H9 (cell line): ENCODE results near the gene TRIM69. TPM values are rescaled to one million over a fixed set of nuclear protein-coding genes. Genes with fewer than 3 reads are reported as not detected.

Experiments
- DNase-seq: peaks from one replicate; pipeline ENCODE4 v3.0.0-alpha.2; 2017
- H2AFZ ChIP-seq: one replicate; pipeline ENCODE4 v1.6.1; 2013; ENCODE audit warnings: mild to moderate bottlenecking, low read length, control low read depth, moderate library complexity
- H2AK5ac ChIP-seq: 2 replicates; pipeline ENCODE4 v1.6.1; 2013; ENCODE audit warnings: low read length, control low read depth, mixed read lengths; ENCODE audit not compliant: insufficient read length
- H2BK120ac ChIP-seq: one replicate; pipeline ENCODE4 v1.6.1; 2013; ENCODE audit warnings: low read depth, mild to moderate bottlenecking, low read length, control low read depth, inconsistent platforms; ENCODE audit not compliant: poor library complexity, severe bottlenecking
- H2BK12ac ChIP-seq: 2 replicates; pipeline ENCODE4 v1.6.1; 2013; ENCODE audit warnings: low read length, control low read depth, mixed read lengths, low read depth; ENCODE audit not compliant: insufficient read length
- H2BK15ac ChIP-seq: 2 replicates; pipeline ENCODE4 v1.6.1; 2013; ENCODE audit warnings: low read depth, low read length, control low read depth
- H2BK20ac ChIP-seq: one replicate; pipeline ENCODE4 v1.6.1; 2013; ENCODE audit warnings: low read depth, mild to moderate bottlenecking, low read length, control low read depth, inconsistent platforms; ENCODE audit not compliant: poor library complexity, severe bottlenecking
- H2BK5ac ChIP-seq: 2 replicates; pipeline ENCODE4 v1.6.1; 2013; ENCODE audit warnings: low read length, control low read depth, mixed read lengths; ENCODE audit not compliant: insufficient read length
- H3K14ac ChIP-seq: 2 replicates; pipeline ENCODE4 v1.6.1; 2013; ENCODE audit warnings: low read length, control low read depth; ENCODE audit not compliant: insufficient read depth
- H3K18ac ChIP-seq: 2 replicates; pipeline ENCODE4 v1.6.1; 2013; ENCODE audit warnings: low read depth, mild to moderate bottlenecking, mixed read lengths, low read length, control low read depth; ENCODE audit not compliant: insufficient read length
- H3K23ac ChIP-seq: 2 replicates; pipeline ENCODE4 v1.6.1; 2013; ENCODE audit warnings: low read length, control low read depth, mixed read lengths, low read depth; ENCODE audit not compliant: insufficient read length
- H3K23me2 ChIP-seq: 2 replicates; pipeline ENCODE4 v1.6.1; 2013; ENCODE audit warnings: low read depth, mild to moderate bottlenecking, mixed read lengths, low read length, control low read depth; ENCODE audit not compliant: insufficient read length, poor library complexity, severe bottlenecking
- H3K27ac ChIP-seq: 2 replicates; pipeline ENCODE4 v1.5.1; 2013; ENCODE audit warnings: low read length, control low read depth, mixed read lengths, low read depth; ENCODE audit not compliant: insufficient read length
- H3K27me3 ChIP-seq: 2 replicates; pipeline ENCODE4 v1.6.1; 2013; ENCODE audit warnings: low read length, control low read depth, inconsistent platforms; ENCODE audit not compliant: insufficient read depth
- H3K4ac ChIP-seq: 2 replicates; pipeline ENCODE4 v1.6.1; 2013; ENCODE audit warnings: low read depth, mild to moderate bottlenecking, control low read depth, inconsistent platforms, low read length, moderate library complexity
- H3K4me1 ChIP-seq: 2 replicates; pipeline ENCODE4 v1.6.1; 2013; ENCODE audit warnings: low read length, control low read depth, inconsistent platforms; ENCODE audit not compliant: insufficient read depth
- H3K4me2 ChIP-seq: 2 replicates; pipeline ENCODE4 v1.6.1; 2013; ENCODE audit warnings: low read length, control low read depth, mixed read lengths; ENCODE audit not compliant: insufficient read length, insufficient read depth
- H3K56ac ChIP-seq: 2 replicates; pipeline ENCODE4 v1.6.1; 2013; ENCODE audit warnings: low read depth, mild to moderate bottlenecking, mixed read lengths, low read length, control low read depth; ENCODE audit not compliant: insufficient read length
- H3K79me1 ChIP-seq: 2 replicates; pipeline ENCODE4 v1.6.1; 2013; ENCODE audit warnings: low read depth, mild to moderate bottlenecking, moderate library complexity, low read length, control low read depth, inconsistent platforms; ENCODE audit not compliant: insufficient read depth, poor library complexity, severe bottlenecking
- H3K79me2 ChIP-seq: 2 replicates; pipeline ENCODE4 v1.6.1; 2013; ENCODE audit warnings: low read length, control low read depth, inconsistent platforms; ENCODE audit not compliant: insufficient read depth
- H3K9ac ChIP-seq: 2 replicates; pipeline ENCODE4 v1.6.1; 2013; ENCODE audit warnings: low read length, control low read depth, mixed read lengths; ENCODE audit not compliant: insufficient read length; ENCODE audit errors: extremely low read depth
- H3K9me3 ChIP-seq: one replicate; pipeline ENCODE4 v1.6.1; 2013; ENCODE audit warnings: low read depth, low read length, inconsistent platforms; ENCODE audit not compliant: control insufficient read depth
- H3T11ph ChIP-seq: one replicate; pipeline ENCODE4 v1.6.1; 2013; ENCODE audit warnings: mild to moderate bottlenecking, low read length, control low read depth, inconsistent platforms
- H4K20me1 ChIP-seq: one replicate; pipeline ENCODE4 v1.6.1; 2013; ENCODE audit not compliant: control insufficient read depth, insufficient read length, insufficient read depth
- H4K5ac ChIP-seq: 2 replicates; pipeline ENCODE4 v1.6.1; 2013; ENCODE audit warnings: low read depth, mild to moderate bottlenecking, mixed read lengths, low read length, control low read depth; ENCODE audit not compliant: insufficient read length
- H4K8ac ChIP-seq: replicated peaks from 2 replicates; pipeline ENCODE4 v1.6.1; 2013; ENCODE audit warnings: low read length, control low read depth, mixed read lengths, low read depth; ENCODE audit not compliant: insufficient read length
- H4K91ac ChIP-seq: 2 replicates; pipeline ENCODE4 v1.6.1; 2013; ENCODE audit warnings: low read depth, mild to moderate bottlenecking, moderate library complexity, mixed read lengths, low read length, control low read depth; ENCODE audit not compliant: insufficient read length
- H3K27ac Mint-ChIP-seq, 3 experiments: 2 replicates in 2 of 3; 3 replicates in 1 of 3; pipeline ENCODE4 v1.8.0; 2020 to 2021; ENCODE audit warnings: mixed read lengths in 3 of 3, mild to moderate bottlenecking in 1 of 3, moderate library complexity in 1 of 3
- H3K27me3 Mint-ChIP-seq: 2 replicates; pipeline ENCODE4 v1.8.0; 2021; ENCODE audit warnings: low read depth, mild to moderate bottlenecking, moderate library complexity, mixed read lengths
- H3K36me3 Mint-ChIP-seq, 3 experiments: 2 replicates in 2 of 3; 3 replicates in 1 of 3; pipeline ENCODE4 v1.8.0; 2020 to 2021; ENCODE audit warnings: low read depth in 3 of 3, mixed read lengths in 3 of 3; ENCODE audit not compliant: insufficient read depth in 1 of 3
- H3K4me1 Mint-ChIP-seq, 2 experiments: 2 replicates each; pipeline ENCODE4 v1.8.0; 2020; ENCODE audit warnings: mixed read lengths in 2 of 2
- H3K4me3 Mint-ChIP-seq, 2 experiments: 2 replicates in 1 of 2; 3 replicates in 1 of 2; pipeline ENCODE4 v1.8.0; 2020 to 2021; ENCODE audit warnings: mild to moderate bottlenecking in 2 of 2, mixed read lengths in 2 of 2, moderate library complexity in 1 of 2
- H3K9me3 Mint-ChIP-seq, 2 experiments: 2 replicates in 1 of 2; 3 replicates in 1 of 2; pipeline ENCODE4 v1.8.0; 2020; ENCODE audit warnings: mild to moderate bottlenecking in 2 of 2, mixed read lengths in 2 of 2, moderate library complexity in 1 of 2
- CTCF ChIP-seq: fragments of 200-600 bp; sonication (generic); conservative IDR thresholded peaks from 3 replicates; pipeline ENCODE4 v1.8.0; 2021; ENCODE audit warnings: antibody characterized with exemption, mild to moderate bottlenecking
- WGBS: extraction: QIAGEN DNeasy Blood & Tissue Kit; methylation state at CpG from one replicate; pipeline ENCODE4 v1.1.7; 2013; ENCODE audit warnings: missing lambda C conversion rate, low lambda C conversion rate, mixed read lengths; ENCODE audit not compliant: insufficient read length; ENCODE audit errors: extremely low coverage; 5-methylcytosine and 5-hydroxymethylcytosine counted together
- total RNA-seq: library from RNA; stranded (reverse); gene quantifications from 2 replicates; pipeline ENCODE4 v1.2.1, GENCODE V29; 2021

Gene TRIM69
- total RNA-seq, 1 experiment from 2014 or later: 4.3 TPM

- no peak overlapping the region for H4K91ac ChIP-seq
- H3K27ac Mint-ChIP-seq: no peak overlapping the region
- H3K36me3 Mint-ChIP-seq: no peaks in the 10 kb centered on the region
Measured at GRCh38 chr15:44780608-44781007, 44.3 kb downstream of the TRIM69 start.

More at GRCh38 chr15:44780608-44781007, 44.3 kb downstream of the TRIM69 start:
- H3K4me1 ChIP-seq: no peaks in the 10 kb centered on the region
- Mint-ChIP-seq H3K9me3 (no peaks in the 10 kb centered on the region), H3K27me3 (peaks cover 2% of the 10 kb centered on the region; the same call in 1 of the 2 replicates), H3K4me1 (peaks cover 7 to 10% of the 10 kb centered on the region in 2 experiments), H3K4me3 (no peak overlapping the region)
- WGBS: no CpG with 5 or more reads among the region's 2 CpGs
- H3K27ac ChIP-seq: no peak overlapping the region
- no peak overlapping the region for H3T11ph ChIP-seq
- no peak overlapping the region for H2BK12ac ChIP-seq
- no peak for DNase-seq
- H3K23ac ChIP-seq: no peak overlapping the region
- no peak overlapping the region for H2AK5ac ChIP-seq
- TF ChIP-seq CTCF: no peak
- no peak overlapping the region for H2AFZ ChIP-seq
- no peak overlapping the region for H4K5ac ChIP-seq
- no peak overlapping the region for H3K14ac ChIP-seq
- no peak overlapping the region for H2BK5ac ChIP-seq
- no peak overlapping the region for H3K18ac ChIP-seq
- H2BK15ac ChIP-seq: no peak overlapping the region
- no peak overlapping the region for H2BK20ac ChIP-seq
- no peaks in the 10 kb centered on the region for H3K27me3 ChIP-seq
- no peak overlapping the region for H3K4me2 ChIP-seq
- no peak overlapping the region for H3K9ac ChIP-seq
- no peak overlapping the region for H3K4ac ChIP-seq
- no peak overlapping the region for H4K8ac ChIP-seq
- no peak overlapping the region for H2BK120ac ChIP-seq
- H3K79me1 ChIP-seq: no peaks in the 10 kb centered on the region
- H4K20me1 ChIP-seq: no peaks in the 10 kb centered on the region
- H3K23me2 ChIP-seq: no peaks in the 10 kb centered on the region
- no peak overlapping the region for H3K56ac ChIP-seq
- no peaks in the 10 kb centered on the region for H3K79me2 ChIP-seq
- no peaks in the 10 kb centered on the region for H3K9me3 ChIP-seq
